BLaER1 treated with 17β-estradiol and CSF1 and Interleukin-3, amounts not matched to agents 10 nM and 100 nM (cell line): Measurements from ENCODE around the gene OR8J1.

Experiments used
- H3K27ac ChIP-seq, 11 experiments: shearing (Covaris generic); formaldehyde crosslinking; 2 replicates each; pipeline ENCODE4 v1.8.1; 2022
- H3K27me3 ChIP-seq, 11 experiments: shearing (Covaris generic); formaldehyde crosslinking; 2 replicates each; pipeline ENCODE4 v1.8.1; 2022
- H3K36me3 ChIP-seq, 11 experiments: shearing (Covaris generic); formaldehyde crosslinking; 2 replicates each; pipeline ENCODE4 v1.8.1; 2022
- H3K4me1 ChIP-seq, 10 experiments: shearing (Covaris generic); formaldehyde crosslinking; 2 replicates each; pipeline ENCODE4 v1.8.1; 2022
- H3K4me2 ChIP-seq, 11 experiments: shearing (Covaris generic); formaldehyde crosslinking; 2 replicates each; pipeline ENCODE4 v1.8.1; 2022
- H3K4me3 ChIP-seq, 10 experiments: shearing (Covaris generic); formaldehyde crosslinking; 2 replicates each; pipeline ENCODE4 v1.8.1; 2022
- H3K9ac ChIP-seq, 11 experiments: shearing (Covaris generic); formaldehyde crosslinking; 2 replicates each; pipeline ENCODE4 v1.8.1; 2022
- H3K9me3 ChIP-seq, 11 experiments: shearing (Covaris generic); formaldehyde crosslinking; replicated peaks in 1 of 11; 2 replicates each; pipeline ENCODE4 v1.8.1; 2022
- H4K20me1 ChIP-seq, 11 experiments: shearing (Covaris generic); formaldehyde crosslinking; 2 replicates each; pipeline ENCODE4 v1.8.1; 2022
- Cebpa-rat ChIP-seq, 11 experiments: shearing (Covaris generic); IDR thresholded peaks; 2 replicates each; pipeline ENCODE4 v1.8.1; 2022

Gene OR8J1, protein sequence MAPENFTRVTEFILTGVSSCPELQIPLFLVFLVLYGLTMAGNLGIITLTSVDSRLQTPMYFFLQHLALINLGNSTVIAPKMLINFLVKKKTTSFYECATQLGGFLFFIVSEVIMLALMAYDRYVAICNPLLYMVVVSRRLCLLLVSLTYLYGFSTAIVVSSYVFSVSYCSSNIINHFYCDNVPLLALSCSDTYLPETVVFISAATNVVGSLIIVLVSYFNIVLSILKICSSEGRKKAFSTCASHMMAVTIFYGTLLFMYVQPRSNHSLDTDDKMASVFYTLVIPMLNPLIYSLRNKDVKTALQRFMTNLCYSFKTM

DNA sequence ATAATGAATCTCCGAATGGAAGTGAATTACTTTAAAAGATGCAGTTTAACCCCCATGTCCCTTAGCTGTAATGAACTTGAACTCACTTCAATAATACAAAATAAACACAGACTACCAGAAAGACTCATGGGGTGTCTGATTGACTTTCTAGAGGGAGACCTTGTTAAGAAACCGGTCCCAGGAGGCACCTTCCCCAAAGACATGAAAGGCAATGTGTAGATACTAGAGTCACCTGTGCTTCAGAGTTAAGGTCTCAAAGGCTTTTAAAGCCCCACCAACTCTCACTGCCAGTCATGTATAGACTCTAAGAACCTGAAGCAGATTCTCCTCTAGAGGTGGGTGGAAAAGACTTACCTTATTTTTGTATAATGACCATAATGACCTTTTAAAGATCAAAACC, at the start of gene OR8J1:
Gene OR8J1 (plus strand): TSS at position 301 of the 400 bp plus-strand sequence. CDS start 5,956 bp downstream, outside the sequence.
- Histone ChIP-seq H3K36me3 (no peaks in the 10 kb centered on the region), H3K9ac (no peak within 1 kb of the TSS), H3K4me3 (no peak within 1 kb of the TSS), H4K20me1 (no peaks in the 10 kb centered on the region), H3K9me3 (no peaks in the 10 kb centered on the region), H3K4me2 (no peak within 1 kb of the TSS), H3K27me3 (no peaks in the 10 kb centered on the region), H3K27ac (no peak within 1 kb of the TSS), H3K4me1 (no peaks in the 10 kb centered on the region)
- no peak for TF ChIP-seq Cebpa-rat (IDR thresholded peaks at IDR 0.05)

- H3K4me2 ChIP-seq: no peak overlapping the region
- H3K9me3 ChIP-seq: peaks cover 0 to 5% (median 0%) of the 10 kb centered on the region in 11 experiments; a peak in 2 of 22 replicates
- H4K20me1 ChIP-seq: no peaks in the 10 kb centered on the region
- no peak overlapping the region for H3K9ac ChIP-seq
- H3K27me3 ChIP-seq: no peaks in the 10 kb centered on the region
- TF ChIP-seq Cebpa-rat (IDR thresholded peaks at IDR 0.05): no peak
- no peaks in the 10 kb centered on the region for H3K4me1 ChIP-seq
- no peak overlapping the region for H3K4me3 ChIP-seq
- no peaks in the 10 kb centered on the region for H3K36me3 ChIP-seq
- no peak overlapping the region for H3K27ac ChIP-seq
Measured at GRCh38 chr11:56307836-56308235, 46.3 kb upstream of the OR8J1 start.

GRCh38 chr11:56314844-56315243, 39.2 kb upstream of the OR8J1 start, which contains the start of gene OR8K3:
OR8K3 (plus strand) TSS chr11:56315144; CDS start chr11:56318307, 3,163 bp downstream.
- H3K9ac ChIP-seq: no peak within 1 kb of the TSS
- H3K27me3 ChIP-seq: no peaks in the 10 kb centered on the region
- H3K4me3 ChIP-seq: no peak within 1 kb of the TSS
- no peaks in the 10 kb centered on the region for H3K9me3 ChIP-seq
- TF ChIP-seq Cebpa-rat (IDR thresholded peaks at IDR 0.05): no peak
- no peaks in the 10 kb centered on the region for H3K36me3 ChIP-seq
- no peak within 1 kb of the TSS for H3K27ac ChIP-seq
- H3K4me1 ChIP-seq: no peaks in the 10 kb centered on the region
- no peaks in the 10 kb centered on the region for H4K20me1 ChIP-seq
- no peak within 1 kb of the TSS for H3K4me2 ChIP-seq

- H3K27ac ChIP-seq: no peak overlapping the region
- no peaks in the 10 kb centered on the region for H3K27me3 ChIP-seq
- H3K4me3 ChIP-seq: no peak overlapping the region
- no peaks in the 10 kb centered on the region for H3K36me3 ChIP-seq
- no peak overlapping the region for H3K4me2 ChIP-seq
- H3K9me3 ChIP-seq: 0 out of 22 replicates have a peak, but pooled peaks cover 0 to 7% (median 0%) of the 10 kb centered on the region in 11 experiments
- TF ChIP-seq Cebpa-rat (IDR thresholded peaks at IDR 0.05): no peak
- H3K9ac ChIP-seq: no peak overlapping the region
- H4K20me1 ChIP-seq: no peaks in the 10 kb centered on the region
- H3K4me1 ChIP-seq: no peaks in the 10 kb centered on the region
Measured at GRCh38 chr11:56331861-56332491, 22.1 kb upstream of the OR8J1 start.

DNA sequence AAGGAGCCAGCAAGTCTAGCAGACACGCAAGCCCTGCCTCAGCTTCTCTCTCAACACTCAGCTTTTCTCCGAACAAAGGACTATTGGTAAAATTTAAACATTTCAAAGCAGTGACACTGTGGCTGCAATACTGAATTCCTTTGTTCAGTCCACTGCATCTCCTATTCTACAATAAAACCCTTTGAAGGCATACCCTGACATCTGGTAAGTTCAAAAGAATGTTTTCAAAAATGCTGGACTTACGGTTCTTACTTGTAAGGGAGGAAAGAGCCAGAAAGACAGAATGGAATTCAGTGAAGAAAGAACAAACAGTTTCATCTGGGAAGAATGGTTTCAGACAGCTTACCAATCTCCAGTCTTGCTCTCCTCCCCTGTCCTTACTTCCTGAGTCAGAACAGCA, 20.9 kb upstream of the OR8J1 start:
- no peak for TF ChIP-seq Cebpa-rat (IDR thresholded peaks at IDR 0.05)
- Histone ChIP-seq H3K36me3 (no peaks in the 10 kb centered on the region), H3K9ac (no peak overlapping the region), H3K4me2 (no peak overlapping the region), H4K20me1 (no peaks in the 10 kb centered on the region), H3K27me3 (no peaks in the 10 kb centered on the region), H3K4me3 (no peak overlapping the region), H3K27ac (no peak overlapping the region), H3K9me3 (0 out of 22 replicates have a peak, but pooled peaks cover 0 to 7% (median 0%) of the 10 kb centered on the region in 11 experiments), H3K4me1 (no peaks in the 10 kb centered on the region)

- H3K9ac ChIP-seq: no peak overlapping the region
- no peak overlapping the region for H3K27ac ChIP-seq
- H3K9me3 ChIP-seq: no peaks in the 10 kb centered on the region
- H4K20me1 ChIP-seq: no peaks in the 10 kb centered on the region
- no peak for TF ChIP-seq Cebpa-rat (IDR thresholded peaks at IDR 0.05)
- H3K4me1 ChIP-seq: no peaks in the 10 kb centered on the region
- H3K4me2 ChIP-seq: no peak overlapping the region
- H3K4me3 ChIP-seq: no peak overlapping the region
- no peaks in the 10 kb centered on the region for H3K36me3 ChIP-seq
- no peaks in the 10 kb centered on the region for H3K27me3 ChIP-seq
Measured at GRCh38 chr11:56340289-56340688, 13.8 kb upstream of the OR8J1 start.

GRCh38 chr11:56345739-56346138, 8.4 kb upstream of the OR8J1 start, which contains the start of gene OR8K1:
OR8K1 (plus strand) TSS chr11:56346039; CDS start chr11:56346039, 0 bp downstream.
- Histone ChIP-seq H3K36me3 (no peaks in the 10 kb centered on the region), H3K27me3 (no peaks in the 10 kb centered on the region), H3K4me1 (no peaks in the 10 kb centered on the region), H3K9me3 (no peaks in the 10 kb centered on the region), H4K20me1 (no peaks in the 10 kb centered on the region), H3K4me2 (no peak within 1 kb of the TSS), H3K27ac (no peak within 1 kb of the TSS), H3K9ac (no peak within 1 kb of the TSS), H3K4me3 (no peak within 1 kb of the TSS)
- TF ChIP-seq Cebpa-rat (IDR thresholded peaks at IDR 0.05): no peak

DNA sequence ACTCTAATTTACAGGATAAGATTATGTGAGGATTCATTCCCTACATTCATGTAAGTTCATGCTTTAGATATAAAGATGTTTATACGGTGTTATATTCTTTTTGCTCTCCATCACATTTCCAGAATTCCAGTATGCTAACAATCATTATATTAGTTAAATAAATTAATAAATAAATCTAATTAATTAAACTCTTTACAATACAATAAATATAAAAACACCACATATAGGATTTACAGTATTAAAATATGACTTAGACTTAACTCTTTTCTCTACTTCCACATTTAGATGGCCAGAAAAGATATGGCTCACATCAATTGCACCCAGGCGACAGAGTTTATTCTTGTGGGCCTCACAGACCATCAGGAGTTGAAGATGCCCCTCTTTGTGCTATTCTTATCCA, 21.2 kb downstream of the OR8J1 start, which contains the start of gene OR8U1:
Gene OR8U1 (plus strand): TSS at position 301 of the 400 bp plus-strand sequence. CDS start 0 bp downstream, at position 301.
- Histone ChIP-seq H3K27me3 (no peaks in the 10 kb centered on the region), H3K9me3 (no peaks in the 10 kb centered on the region), H3K9ac (no peak within 1 kb of the TSS), H3K4me2 (no peak within 1 kb of the TSS), H4K20me1 (no peaks in the 10 kb centered on the region), H3K4me1 (no peaks in the 10 kb centered on the region), H3K36me3 (no peaks in the 10 kb centered on the region), H3K27ac (no peak within 1 kb of the TSS), H3K4me3 (no peak within 1 kb of the TSS)
- no peak for TF ChIP-seq Cebpa-rat (IDR thresholded peaks at IDR 0.05)

DNA sequence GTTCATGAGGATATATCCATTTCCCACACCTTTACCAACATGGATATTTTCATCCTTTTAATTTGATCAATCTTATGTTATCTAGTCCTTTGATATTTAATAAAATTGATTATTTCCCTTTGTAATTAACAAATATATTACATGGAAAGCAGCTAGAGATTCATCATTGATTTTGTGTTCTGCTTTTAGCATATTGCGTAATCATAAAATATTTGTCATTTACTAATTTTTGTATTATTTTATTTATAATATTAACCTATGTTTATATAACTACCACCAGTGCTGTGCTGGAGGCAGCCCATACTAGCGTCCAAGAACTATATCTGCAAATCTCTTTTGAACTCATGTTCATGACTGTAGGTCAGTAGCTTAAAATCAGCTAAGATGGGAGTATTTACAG, 26.0 kb downstream of the OR8J1 start:
- Histone ChIP-seq H3K4me1 (no peaks in the 10 kb centered on the region), H3K4me2 (no peak overlapping the region), H4K20me1 (no peaks in the 10 kb centered on the region), H3K27me3 (no peaks in the 10 kb centered on the region), H3K36me3 (no peaks in the 10 kb centered on the region), H3K4me3 (no peak overlapping the region), H3K9ac (no peak overlapping the region), H3K9me3 (no peaks in the 10 kb centered on the region), H3K27ac (no peak overlapping the region)
- peak in 3 of 11 experiments; percentile 46 to 85 (median 59); a peak in 6 of 22 replicates for TF ChIP-seq Cebpa-rat (IDR thresholded peaks at IDR 0.05)
